Measurements from ENCODE around the gene GIGYF2. TPM values are rescaled to one million over a fixed set of nuclear protein-coding genes. Genes with fewer than 3 reads are reported as not detected.
A peak's percentile ranks its signal among the peaks of the same experiment; 100 is the strongest.

GIGYF2 gene
- polyA plus RNA-seq, 1 of the 3 experiments (the other 2 are of a cell fraction): 12.8 TPM

DNA sequence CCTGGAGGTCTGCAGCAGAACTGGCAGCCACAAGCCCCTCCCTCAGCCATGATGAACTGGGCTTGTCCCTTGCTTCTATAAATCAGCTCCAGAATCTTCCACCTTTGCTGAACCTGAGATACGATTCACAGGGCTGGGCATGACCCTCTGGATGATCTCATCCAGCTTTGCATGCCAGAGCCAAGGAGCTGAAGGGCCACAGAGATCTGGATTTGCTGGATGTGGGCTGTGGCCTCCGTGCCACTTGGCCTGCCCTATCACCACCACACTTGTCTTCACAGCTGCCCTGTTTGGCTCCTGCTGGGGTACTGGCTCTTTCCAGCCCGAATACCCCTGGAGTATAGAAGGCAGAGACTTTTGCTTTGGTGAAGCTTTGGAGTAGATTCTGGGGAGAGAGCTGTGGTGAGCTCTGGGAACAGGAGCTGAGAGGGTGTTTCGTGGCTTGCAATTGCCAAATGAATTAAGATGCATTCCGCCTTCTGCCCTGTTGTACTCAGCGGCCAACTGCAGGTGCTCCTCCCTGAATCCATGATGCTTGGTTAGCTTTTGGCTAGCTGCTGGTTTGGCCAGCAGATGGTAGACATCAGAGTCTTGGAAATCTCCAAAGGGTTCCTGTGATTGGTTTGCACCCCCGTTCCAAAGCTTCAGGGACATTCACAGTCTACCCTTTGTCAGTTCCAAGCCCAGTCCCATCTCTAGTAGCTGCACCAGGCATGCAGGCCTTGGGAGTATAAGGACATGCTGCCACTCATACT lies 30.9 kb upstream of the GIGYF2 start (continued):
- TF ChIP-seq NRF1 (IDR thresholded peaks at IDR 0.05; ENCODE audit: low read depth, low read length): no peak
- TF ChIP-seq, protein P1, sequence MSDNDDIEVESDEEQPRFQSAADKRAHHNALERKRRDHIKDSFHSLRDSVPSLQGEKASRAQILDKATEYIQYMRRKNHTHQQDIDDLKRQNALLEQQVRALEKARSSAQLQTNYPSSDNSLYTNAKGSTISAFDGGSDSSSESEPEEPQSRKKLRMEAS (IDR thresholded peaks at IDR 0.05; ENCODE audit: low read depth): no peak
- TF ChIP-seq MXI1 (IDR thresholded peaks at IDR 0.05; ENCODE audit: low read depth, low read length): no peak
- TF ChIP-seq GATA2 (CRISPR knock-in tag; IDR thresholded peaks at IDR 0.05): no peak
- TF ChIP-seq JUND (IDR thresholded peaks at IDR 0.05): no peak
- no peak for TF ChIP-seq SMC3 (IDR thresholded peaks at IDR 0.05; ENCODE audit: low read depth, low read length)
- TF ChIP-seq, protein P2, sequence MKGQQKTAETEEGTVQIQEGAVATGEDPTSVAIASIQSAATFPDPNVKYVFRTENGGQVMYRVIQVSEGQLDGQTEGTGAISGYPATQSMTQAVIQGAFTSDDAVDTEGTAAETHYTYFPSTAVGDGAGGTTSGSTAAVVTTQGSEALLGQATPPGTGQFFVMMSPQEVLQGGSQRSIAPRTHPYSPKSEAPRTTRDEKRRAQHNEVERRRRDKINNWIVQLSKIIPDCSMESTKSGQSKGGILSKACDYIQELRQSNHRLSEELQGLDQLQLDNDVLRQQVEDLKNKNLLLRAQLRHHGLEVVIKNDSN (IDR thresholded peaks at IDR 0.05; ENCODE audit: borderline replicate concordance, low read depth): no peak
- TF ChIP-seq MEF2A (IDR thresholded peaks at IDR 0.05; ENCODE audit: borderline replicate concordance, low read depth): no peak

DNA sequence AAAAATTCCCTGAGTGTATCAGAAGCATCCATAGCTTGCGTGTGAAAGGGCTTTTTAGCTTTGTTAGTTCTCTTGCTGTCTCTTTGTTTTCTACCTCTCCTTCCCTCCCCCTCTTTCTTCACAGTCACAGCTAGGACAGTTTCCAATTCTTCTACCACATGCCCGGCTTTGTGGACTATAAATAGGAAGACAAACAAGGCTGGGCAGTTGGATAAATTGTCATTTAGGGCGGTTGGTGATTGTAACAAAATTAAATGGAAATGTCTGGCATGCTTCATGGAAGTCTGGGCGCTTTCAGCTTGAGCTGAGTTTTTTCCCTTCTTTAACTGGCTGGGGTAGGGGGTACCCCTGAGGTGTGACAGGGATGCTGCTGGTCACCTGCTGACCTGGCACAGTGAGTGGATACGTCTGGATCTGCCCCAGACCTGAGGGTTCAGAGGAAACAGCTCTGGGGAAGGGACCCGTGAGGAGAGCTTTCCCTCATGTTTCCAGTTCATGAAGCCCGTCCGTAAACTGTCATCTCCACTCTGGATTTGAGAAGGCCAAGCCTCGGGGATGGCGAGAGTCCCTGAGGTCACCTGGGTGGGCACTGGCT lies 29.0 kb upstream of the GIGYF2 start:
- Histone ChIP-seq H3K9ac (no peak overlapping the region), H3K27me3 (ENCODE audit: insufficient read depth) (no peaks in the 10 kb centered on the region), H3K36me3 (replicated peaks in 1 of 2; ENCODE audit: control insufficient read depth in 1 of 2, insufficient read depth in 2 of 2, low read length in 1 of 2) (no peaks in the 10 kb centered on the region), H3K4me1 (ENCODE audit: control insufficient read depth in 1 of 2, insufficient read depth in 2 of 2, low read depth in 1 of 2, low read length in 1 of 2) (no peaks in the 10 kb centered on the region; a peak in 1 of 4 replicates), H3F3A (replicated peaks; ENCODE audit: insufficient read depth) (no peaks in the 10 kb centered on the region), H3K27ac (ENCODE audit: low read depth in 2 of 2, low read length in 1 of 2) (no peak overlapping the region), H3K4me2 (no peak overlapping the region), H4K20me1 (ENCODE audit: insufficient read depth) (no peaks in the 10 kb centered on the region), H3K79me2 (ENCODE audit: insufficient read depth) (no peaks in the 10 kb centered on the region), H2AFZ (ENCODE audit: low read depth) (no peak overlapping the region), H3K4me3 (ENCODE audit: low read depth in 2 of 2, low read length in 1 of 2) (no peak overlapping the region), H3K9me3 (no peaks in the 10 kb centered on the region), H3K9me2 (no peaks in the 10 kb centered on the region)
- no peak for DNase-seq
- ChIA-PET POLR2A (no interaction called here), CTCF (interaction anchor here (1.2 to 1.3 kb wide), 2 partner anchors 10 to 11 kb away, joined by 3 to 4 read pairs; no protein-coding TSS in a partner anchor)
- TF ChIP-seq TAF1 (IDR thresholded peaks at IDR 0.05; ENCODE audit: borderline replicate concordance, low read depth, low read length): no peak
- no peak for TF ChIP-seq RAD21 (IDR thresholded peaks at IDR 0.05; ENCODE audit: low read length)
- TF ChIP-seq RFX5 (IDR thresholded peaks at IDR 0.05; ENCODE audit: low read length): no peak
- TF ChIP-seq FOSL2 (IDR thresholded peaks at IDR 0.05; ENCODE audit: borderline replicate concordance, low read depth): no peak
- WGBS (ENCODE audit: low lambda C conversion rate): 74% methylated on average over 10 of the region's 10 CpGs

DNA sequence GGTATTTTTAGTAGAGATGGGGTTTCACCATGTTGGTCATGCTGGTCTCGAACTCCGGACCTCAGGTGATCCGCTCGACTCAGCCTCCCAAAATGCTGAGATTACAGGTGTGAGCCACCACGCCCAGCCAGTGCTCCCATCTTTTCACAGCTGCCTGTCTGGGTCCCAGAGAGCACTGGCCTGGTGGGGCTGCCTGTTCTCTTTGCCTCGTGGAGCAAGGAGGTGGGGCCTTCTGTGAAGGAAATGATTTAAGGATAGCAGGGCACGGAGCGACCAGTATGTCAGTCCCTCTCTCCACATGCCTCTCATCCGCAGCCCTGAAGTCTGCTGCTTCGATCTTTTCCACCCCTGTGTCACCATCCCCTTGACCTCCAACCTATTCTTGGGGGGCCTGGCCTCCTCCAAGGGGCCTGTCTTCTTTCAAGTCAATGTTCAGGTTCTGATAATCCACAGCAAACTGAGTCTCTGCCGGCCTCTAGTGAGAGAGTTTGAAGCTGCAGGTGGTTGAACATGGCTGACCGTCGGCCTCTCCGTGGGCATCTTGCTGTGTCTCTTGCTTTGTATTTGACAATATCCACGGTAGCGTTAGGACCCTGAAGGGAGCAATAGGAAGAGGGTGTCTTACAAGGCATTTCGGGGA lies 28.2 kb upstream of the GIGYF2 start:
- Histone ChIP-seq H3K27ac (ENCODE audit: low read depth in 2 of 2, low read length in 1 of 2) (no peak overlapping the region), H3K9me2 (no peaks in the 10 kb centered on the region), H3K36me3 (replicated peaks in 1 of 2; ENCODE audit: control insufficient read depth in 1 of 2, insufficient read depth in 2 of 2, low read length in 1 of 2) (no peaks in the 10 kb centered on the region), H4K20me1 (ENCODE audit: insufficient read depth) (no peaks in the 10 kb centered on the region), H3F3A (replicated peaks; ENCODE audit: insufficient read depth) (no peaks in the 10 kb centered on the region), H3K9me3 (no peaks in the 10 kb centered on the region), H3K9ac (no peak overlapping the region), H3K27me3 (ENCODE audit: insufficient read depth) (no peaks in the 10 kb centered on the region), H3K79me2 (ENCODE audit: insufficient read depth) (no peaks in the 10 kb centered on the region), H3K4me2 (no peak overlapping the region), H3K4me1 (ENCODE audit: control insufficient read depth in 1 of 2, insufficient read depth in 2 of 2, low read depth in 1 of 2, low read length in 1 of 2) (no peaks in the 10 kb centered on the region; a peak in 1 of 4 replicates), H2AFZ (ENCODE audit: low read depth) (no peak overlapping the region), H3K4me3 (ENCODE audit: low read depth in 2 of 2, low read length in 1 of 2) (no peak overlapping the region)
- CTCF ChIA-PET: interaction anchor here (0.7 to 1.3 kb wide), 6 partner anchors 9 to 305 kb away, joined by 3 to 11 read pairs (median 3); no protein-coding TSS in a partner anchor
- no peak for DNase-seq
- 83% methylated on average over 17 of the region's 17 CpGs for WGBS (ENCODE audit: low lambda C conversion rate)
- no peak for TF ChIP-seq TEAD4 (IDR thresholded peaks at IDR 0.05; ENCODE audit: borderline replicate concordance, insufficient read depth)
- peak; percentile 58 for TF ChIP-seq RAD21 (IDR thresholded peaks at IDR 0.05; ENCODE audit: low read length)
- TF ChIP-seq, protein P3, sequence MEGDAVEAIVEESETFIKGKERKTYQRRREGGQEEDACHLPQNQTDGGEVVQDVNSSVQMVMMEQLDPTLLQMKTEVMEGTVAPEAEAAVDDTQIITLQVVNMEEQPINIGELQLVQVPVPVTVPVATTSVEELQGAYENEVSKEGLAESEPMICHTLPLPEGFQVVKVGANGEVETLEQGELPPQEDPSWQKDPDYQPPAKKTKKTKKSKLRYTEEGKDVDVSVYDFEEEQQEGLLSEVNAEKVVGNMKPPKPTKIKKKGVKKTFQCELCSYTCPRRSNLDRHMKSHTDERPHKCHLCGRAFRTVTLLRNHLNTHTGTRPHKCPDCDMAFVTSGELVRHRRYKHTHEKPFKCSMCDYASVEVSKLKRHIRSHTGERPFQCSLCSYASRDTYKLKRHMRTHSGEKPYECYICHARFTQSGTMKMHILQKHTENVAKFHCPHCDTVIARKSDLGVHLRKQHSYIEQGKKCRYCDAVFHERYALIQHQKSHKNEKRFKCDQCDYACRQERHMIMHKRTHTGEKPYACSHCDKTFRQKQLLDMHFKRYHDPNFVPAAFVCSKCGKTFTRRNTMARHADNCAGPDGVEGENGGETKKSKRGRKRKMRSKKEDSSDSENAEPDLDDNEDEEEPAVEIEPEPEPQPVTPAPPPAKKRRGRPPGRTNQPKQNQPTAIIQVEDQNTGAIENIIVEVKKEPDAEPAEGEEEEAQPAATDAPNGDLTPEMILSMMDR (IDR thresholded peaks at IDR 0.05): peak; percentile 42
- TF ChIP-seq RCOR1 (IDR thresholded peaks at IDR 0.05; ENCODE audit: low read length): no peak
- peak; percentile 25; the same call in 1 of the 2 replicates for TF ChIP-seq SMC3 (IDR thresholded peaks at IDR 0.05; ENCODE audit: low read depth, low read length)
- TF ChIP-seq JUND (IDR thresholded peaks at IDR 0.05): no peak
- POLR2A ChIA-PET: no interaction called here
